ENCODE data around the gene ABAT.
"Not testable (repeated sequence)": the region's sequence is repeated elsewhere in the genome, so short reads cannot be mapped to it uniquely, and the experiment has no call there.

The ABAT gene

DNA sequence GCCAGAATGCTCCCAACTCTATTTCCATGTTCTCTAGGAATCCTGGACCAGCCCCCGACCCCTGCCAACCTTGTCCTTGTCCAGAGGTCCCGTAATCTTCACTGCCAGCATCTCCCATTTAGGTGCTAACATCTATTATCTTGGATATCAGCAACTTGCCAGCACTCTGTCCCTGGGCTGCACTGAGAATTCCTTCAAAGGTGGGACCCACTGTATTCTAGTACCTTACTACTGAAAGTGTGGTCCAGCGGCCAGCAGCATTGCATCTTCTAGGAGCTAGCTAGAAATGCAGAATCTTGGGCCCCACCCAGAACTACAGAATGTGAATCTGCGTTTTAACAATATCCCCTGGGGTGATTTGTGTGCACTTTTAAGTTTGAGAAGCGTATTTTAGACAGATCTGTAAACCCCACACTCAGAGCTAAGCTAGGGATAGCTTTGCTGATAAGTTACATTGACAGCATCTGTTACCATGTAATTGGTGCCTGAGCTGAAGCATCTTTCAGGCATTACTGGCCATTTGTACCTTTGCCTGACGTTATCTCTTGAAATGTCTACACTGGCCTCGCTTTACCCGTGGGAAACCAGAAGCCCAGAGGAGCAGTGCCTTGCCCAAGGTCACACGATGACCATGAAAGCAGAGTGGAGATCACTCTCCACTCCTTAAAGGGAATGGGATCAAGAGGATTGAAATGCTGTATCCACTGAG is 8.3 kb downstream of the ABAT start:
- DNase-seq = no peak

DNA sequence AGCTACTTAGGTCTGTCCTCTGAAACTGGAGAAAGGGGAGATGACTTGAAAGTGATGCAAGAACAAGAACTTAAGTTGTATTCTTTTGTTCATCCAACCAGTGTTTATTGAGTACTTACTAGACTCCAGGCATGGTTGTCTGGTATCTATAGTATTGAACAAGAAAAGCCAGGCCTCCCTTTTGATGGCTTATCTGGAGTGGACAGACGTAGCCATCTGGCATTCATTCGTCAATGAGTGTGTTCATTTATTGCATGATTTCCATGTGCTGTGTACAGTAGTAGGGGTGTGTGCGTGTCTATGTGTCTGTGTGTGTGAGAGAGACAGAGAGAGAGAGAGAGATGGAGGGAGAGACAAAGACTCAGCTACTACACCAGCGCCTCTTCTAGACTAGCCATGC is 9.2 kb downstream of the ABAT start:
- DNase-seq = no peak

- no peak for DNase-seq
These were observed 11.2 kb downstream of the ABAT start for GRCh38 chr16:8685617-8686016.

GRCh38 chr16:8686031-8686621 is 11.7 kb downstream of the ABAT start:
- DNase-seq = no peak

DNA sequence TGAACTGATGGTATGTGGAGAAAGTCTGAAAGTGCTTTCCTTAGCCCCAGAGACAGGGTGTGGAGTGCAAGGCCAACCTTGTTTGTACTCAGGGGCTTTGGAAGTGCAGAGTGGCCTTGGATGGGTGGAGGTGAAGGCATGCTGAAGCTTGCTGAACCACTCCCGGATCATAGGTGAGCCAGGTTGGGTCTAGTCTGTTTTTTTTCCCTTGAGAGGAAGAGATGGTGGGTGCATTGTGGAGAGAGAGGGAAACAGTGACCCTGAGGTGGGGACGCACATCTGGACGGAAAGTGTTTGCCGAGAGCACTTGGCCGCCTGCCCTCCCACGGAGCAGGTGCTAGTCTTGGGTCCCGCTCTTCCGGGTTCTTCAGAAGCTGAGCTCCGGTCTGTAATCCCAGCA is 12.5 kb downstream of the ABAT start:
- DNase-seq = no peak

- no peak for DNase-seq
These were observed 15.3 kb downstream of the ABAT start for GRCh38 chr16:8689686-8690085.

DNA sequence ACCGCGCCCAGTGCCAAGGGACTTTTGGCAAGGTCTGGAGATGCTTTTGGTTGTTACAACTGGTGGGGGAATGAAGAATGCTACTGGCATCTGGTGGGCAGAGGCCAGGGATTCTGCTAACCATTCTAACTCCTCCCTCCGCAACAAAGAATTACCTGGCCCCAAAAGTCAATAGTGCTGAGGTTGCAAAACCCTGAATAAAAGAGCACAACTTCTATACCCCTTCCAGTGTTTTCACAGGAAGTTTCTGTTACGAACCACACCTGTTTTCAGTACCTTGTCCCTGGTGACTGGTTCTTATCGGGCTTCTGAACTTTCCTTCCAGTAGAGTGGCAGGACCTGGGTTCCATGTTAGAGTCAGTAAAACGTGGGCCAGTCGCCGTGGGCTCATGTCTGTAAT is 17.3 kb downstream of the ABAT start:
- no peak for DNase-seq

GRCh38 chr16:8694795-8695728 is 20.6 kb downstream of the ABAT start:
- DNase-seq = no peak

DNA sequence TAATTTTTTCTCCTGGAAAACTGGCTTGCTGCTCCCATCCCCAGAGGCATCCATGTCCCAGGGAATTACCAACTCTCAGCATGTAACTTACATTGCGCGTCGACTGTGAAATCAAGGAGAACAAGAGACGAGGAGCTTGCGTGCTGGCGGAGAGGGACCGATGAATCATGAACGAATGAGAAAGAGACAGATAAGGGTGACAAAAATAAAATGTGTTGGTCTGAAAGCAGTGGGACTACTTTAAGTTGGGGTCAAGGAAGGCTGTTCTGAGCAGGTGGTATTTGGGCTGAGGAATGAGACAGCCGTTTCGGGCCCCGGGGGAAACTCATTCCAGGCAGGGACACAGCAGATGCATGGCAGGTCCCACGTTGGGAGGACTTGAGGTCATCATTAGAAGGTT is 22.5 kb downstream of the ABAT start:
- no peak for DNase-seq

DNA sequence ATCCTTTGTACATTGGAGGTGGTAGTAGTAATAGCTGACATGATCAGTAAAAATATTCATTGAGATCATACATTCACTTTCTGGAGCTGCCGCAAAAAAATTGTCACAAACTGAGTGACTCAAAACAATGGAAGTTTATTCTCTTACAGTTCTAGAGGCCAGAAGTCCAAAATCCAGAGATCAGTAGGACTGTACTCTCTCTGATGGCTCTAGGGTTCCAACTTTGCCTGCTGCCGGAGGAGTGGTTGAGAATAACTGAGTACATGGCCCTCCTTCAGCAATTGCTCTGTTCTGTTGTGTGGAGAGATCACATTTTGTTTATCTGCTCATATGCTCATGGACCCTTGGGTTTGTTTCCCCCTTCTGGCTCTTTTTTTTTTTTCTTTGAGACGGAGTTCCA is 23.5 kb downstream of the ABAT start:
- no peak for DNase-seq

DNA sequence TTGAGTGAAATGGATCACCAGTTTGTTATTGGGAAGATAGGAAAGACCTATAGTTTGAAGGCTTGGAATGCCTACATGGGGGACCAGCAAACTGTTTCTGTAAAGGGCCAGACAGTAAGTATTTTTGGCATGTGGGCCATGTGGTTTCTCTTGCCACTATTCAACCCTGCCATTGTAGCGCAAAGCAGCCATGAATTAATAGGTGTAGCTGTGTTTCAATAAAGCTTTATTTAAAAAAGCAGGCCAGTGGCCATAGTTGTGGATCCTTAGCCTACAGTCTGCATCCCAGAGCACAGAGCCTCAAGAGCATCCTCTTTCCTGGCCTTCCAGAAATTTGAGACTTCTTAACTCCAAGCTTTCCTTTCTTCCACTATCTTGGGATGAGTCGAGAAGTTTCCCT is 29.3 kb downstream of the ABAT start:
- DNase-seq = no peak

DNA sequence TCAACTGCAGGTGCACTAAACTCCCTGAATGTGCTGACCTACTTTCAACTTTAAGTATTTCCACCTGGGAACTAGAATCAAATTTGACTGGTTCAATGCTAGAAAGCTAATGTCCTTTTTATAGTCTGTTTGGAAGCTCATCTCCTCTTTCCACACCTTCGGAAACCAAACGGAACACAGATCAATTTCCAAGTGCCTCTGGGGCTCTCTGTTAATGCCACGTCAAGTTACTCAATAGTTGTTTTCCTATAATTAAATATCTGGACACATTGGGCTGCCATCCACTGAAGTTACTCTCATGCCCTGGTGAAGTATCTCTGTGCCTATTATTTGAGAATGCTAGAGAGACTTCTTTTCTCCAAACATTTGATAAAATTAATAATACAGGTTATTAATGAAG is 29.7 kb downstream of the ABAT start:
- no peak for DNase-seq

GRCh38 chr16:8705100-8705822 is 30.8 kb downstream of the ABAT start:
- not testable (repeated sequence) for DNase-seq

DNA sequence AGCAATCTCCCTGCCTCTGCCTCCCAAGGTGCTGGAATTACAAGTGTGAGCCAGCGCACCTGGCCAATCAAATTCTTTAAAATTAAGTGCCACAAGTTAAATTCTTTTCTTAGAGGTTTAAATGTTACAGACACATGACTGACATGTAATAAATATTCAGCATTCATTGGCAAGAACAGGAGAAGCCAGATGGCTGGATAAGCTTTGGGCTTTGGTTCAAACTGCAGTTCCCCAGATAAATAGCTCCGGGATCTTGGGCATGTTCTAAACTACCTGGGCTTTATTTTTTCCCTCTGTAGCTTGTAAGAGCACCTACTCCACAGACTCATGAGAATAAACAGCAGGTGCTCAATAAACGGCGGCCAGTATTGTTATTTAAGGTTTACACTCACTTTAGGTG is 34.1 kb downstream of the ABAT start:
- no peak for DNase-seq

DNA sequence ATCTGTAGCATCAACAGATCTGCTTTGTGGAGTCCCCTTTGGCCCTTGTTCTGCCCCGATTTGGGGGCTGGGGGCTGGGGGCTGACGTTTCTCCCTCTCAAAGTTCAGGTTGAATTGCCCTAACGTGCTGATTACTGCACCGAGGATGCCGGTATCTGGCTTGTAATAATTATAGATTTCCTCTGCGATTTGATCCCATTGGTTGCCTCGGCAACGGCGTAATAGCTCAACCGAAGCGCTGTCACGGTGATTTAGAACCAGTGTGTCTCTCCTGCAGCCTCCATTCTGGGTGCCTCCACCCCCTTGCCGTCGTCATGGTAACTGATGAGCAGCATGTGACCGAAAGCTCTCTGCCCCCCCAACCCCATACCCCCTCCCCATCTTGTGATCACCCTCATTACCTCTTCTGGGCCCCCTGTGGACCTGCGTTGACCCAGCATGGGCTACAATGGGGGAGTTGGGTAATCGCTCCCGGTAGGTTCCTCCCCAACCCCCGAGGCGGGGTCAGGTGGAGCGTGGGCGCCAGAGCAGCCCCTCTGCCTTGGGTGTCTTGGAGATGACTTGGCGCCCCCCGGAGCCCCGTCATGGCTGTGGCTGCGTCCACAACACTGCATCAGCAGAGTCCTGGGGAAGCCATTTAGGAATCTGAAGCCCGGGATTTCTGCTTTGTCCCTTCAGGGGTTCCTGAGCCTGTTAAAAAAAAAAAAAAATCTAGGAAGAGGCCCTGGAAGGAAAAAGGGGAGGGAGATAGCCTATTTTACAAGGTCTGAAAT is 38.4 kb downstream of the ABAT start:
- no peak for DNase-seq

- no peak for DNase-seq
These were observed 39.3 kb downstream of the ABAT start for GRCh38 chr16:8713635-8714172.

DNA sequence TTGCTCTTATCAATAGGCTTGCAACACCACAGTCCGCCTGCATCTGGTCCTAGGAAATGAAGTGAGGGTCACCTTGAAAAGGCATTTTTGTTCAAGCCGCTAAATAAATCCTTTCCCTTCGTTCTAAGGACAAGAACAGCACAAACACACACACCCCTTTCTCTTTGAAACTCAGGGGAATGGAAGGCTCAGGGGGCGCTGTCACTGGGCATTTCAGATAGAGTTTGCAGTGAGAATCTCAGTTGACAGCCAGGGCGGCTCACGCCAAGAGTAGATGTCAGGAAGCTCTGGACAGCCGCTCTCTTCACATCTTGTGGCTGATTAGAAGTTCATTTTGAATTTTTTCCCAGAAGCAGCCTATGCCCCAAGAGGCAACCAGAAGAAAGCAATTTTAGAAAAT is 39.8 kb downstream of the ABAT start:
- no peak for DNase-seq

DNA sequence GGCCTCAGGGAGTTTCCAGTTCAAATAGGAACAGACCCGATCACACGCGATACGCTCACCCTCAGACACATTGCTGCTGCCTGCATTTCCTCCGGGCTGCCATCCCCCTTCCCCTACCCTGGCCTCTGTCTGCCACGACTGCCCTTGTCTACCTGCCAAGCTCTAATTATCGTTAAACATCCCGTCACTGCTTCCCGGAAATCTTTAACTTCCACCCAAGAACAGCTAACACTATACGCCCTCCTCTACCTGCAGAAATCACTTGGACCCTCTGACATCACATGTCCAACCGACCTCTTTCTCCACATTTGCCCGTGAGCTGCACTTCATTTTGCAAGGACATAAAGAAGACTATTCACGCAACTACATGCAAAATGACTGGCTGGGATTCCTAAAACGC is 40.4 kb downstream of the ABAT start:
- no peak for DNase-seq

GRCh38 chr16:8716052-8716451 is 41.6 kb downstream of the ABAT start:
- no peak for DNase-seq

DNA sequence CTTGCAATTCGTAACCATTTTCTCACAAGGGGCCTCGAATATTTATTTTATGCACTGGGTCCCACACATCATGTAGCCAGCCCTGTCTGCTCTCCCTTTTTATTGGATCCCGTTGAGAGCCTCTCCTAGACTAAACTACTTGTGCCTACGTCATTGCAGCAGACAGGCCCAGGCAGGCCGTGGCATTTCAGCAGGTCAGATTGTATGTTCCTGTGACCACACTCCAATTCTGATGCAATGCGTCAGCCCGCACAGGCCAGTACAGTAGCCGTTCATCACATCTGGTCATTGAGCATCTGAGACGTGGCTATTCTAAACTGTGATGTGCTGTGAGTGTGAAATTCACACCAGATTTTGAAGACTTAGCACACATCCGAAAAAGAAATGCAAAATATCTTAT is 42.2 kb downstream of the ABAT start:
- DNase-seq = no peak

- DNase-seq = no peak
These were observed 43.1 kb downstream of the ABAT start for GRCh38 chr16:8717469-8717868.

DNA sequence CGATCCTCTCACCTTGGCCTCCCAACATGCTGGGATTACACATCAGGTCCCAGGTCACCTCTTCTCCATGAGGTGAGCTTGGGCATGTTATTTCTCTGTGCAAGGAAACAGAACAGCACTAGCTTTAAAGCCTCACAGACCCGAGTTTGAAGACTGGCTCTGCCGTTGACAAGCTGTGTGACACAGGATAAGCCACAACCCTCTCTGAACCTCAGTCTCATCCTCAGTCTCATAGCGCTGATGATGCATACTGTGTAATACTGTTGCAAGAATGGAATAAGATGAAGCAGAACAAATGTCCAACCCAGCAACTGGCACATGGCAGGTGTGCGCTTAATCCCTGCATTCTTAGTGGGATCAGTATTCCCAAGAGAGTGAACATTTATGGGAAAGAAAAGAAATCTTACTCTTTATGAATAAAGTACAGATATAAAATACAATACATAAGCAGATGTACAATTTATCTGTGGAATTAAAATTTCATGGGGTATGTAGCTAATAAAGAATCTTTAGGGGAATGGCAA is 43.5 kb downstream of the ABAT start:
- DNase-seq = no peak
